GM21529 (cell line): ENCODE measurements around the gene C5orf15.

ENCODE experiments used
- ATAC-seq: cut with Tn5 transposase; IDR thresholded peaks from one replicate; pipeline ENCODE4 v1.9.1; 2021; ENCODE audit not compliant: unreplicated experiment

C5orf15 gene

GRCh38 chr5:133968204-133968980, at the start of gene C5orf15:
TSS of gene C5orf15 (minus strand) at chr5:133968625. CDS start at chr5:133968584, 41 bp downstream.
- peak; percentile 96 for ATAC-seq

- ATAC-seq, result no peak
Observed at GRCh38 chr5:134008266-134008749, 39.9 kb upstream of the C5orf15 start.

GRCh38 chr5:134007581-134008265, 39.3 kb upstream of the C5orf15 start:
- no peak for ATAC-seq

- no peak for ATAC-seq
Observed at GRCh38 chr5:134006115-134006514, 37.7 kb upstream of the C5orf15 start.

GRCh38 chr5:134005417-134006061, 37.1 kb upstream of the C5orf15 start:
- ATAC-seq, result no peak

GRCh38 chr5:134004626-134005416, 36.4 kb upstream of the C5orf15 start, which contains the start of gene VDAC1:
TSS of gene VDAC1 (minus strand) at chr5:134004975. CDS start at chr5:133993012, 11,963 bp downstream.
- ATAC-seq, result peak; percentile 77

GRCh38 chr5:134003817-134004625, 35.6 kb upstream of the C5orf15 start:
- ATAC-seq, result peak; percentile 30

- ATAC-seq, result no peak
Observed at GRCh38 chr5:134003064-134003816, 34.8 kb upstream of the C5orf15 start.

- no peak for ATAC-seq
Observed at GRCh38 chr5:134001938-134002731, 33.7 kb upstream of the C5orf15 start.

GRCh38 chr5:134000696-134001453, 32.5 kb upstream of the C5orf15 start:
- no peak for ATAC-seq

GRCh38 chr5:134000091-134000511, 31.7 kb upstream of the C5orf15 start:
- ATAC-seq, result no peak

- ATAC-seq, result no peak
Observed at GRCh38 chr5:133998807-133999206, 30.4 kb upstream of the C5orf15 start.

GRCh38 chr5:133998042-133998441, 29.6 kb upstream of the C5orf15 start:
- ATAC-seq, result no peak

GRCh38 chr5:133996683-133997252, 28.3 kb upstream of the C5orf15 start:
- ATAC-seq, result no peak

- ATAC-seq, result no peak
Observed at GRCh38 chr5:133995883-133996563, 27.6 kb upstream of the C5orf15 start.

- ATAC-seq, result no peak
Observed at GRCh38 chr5:133995341-133995740, 26.9 kb upstream of the C5orf15 start.

- ATAC-seq, result no peak
Observed at GRCh38 chr5:133994990-133995333, 26.5 kb upstream of the C5orf15 start.
